Neuronal stem cell (in vitro differentiated cells): ENCODE data around the gene UBE2M.

Experiments
- DNase-seq: peaks from one replicate; pipeline ENCODE4 v3.0.0-alpha.2; 2013; ENCODE audit warnings: low spot score
- H2AFZ ChIP-seq: one replicate; pipeline ENCODE4 v1.6.1; 2013; ENCODE audit warnings: mild to moderate bottlenecking, low read length, inconsistent platforms
- H2AK5ac ChIP-seq: 2 replicates; pipeline ENCODE4 v1.6.1; 2013; ENCODE audit warnings: low read depth, mild to moderate bottlenecking, inconsistent platforms, low read length, moderate library complexity, mixed read lengths
- H2BK120ac ChIP-seq: 2 replicates; pipeline ENCODE4 v1.6.1; 2013; ENCODE audit warnings: low read depth, mild to moderate bottlenecking, inconsistent platforms, low read length, moderate library complexity, mixed read lengths
- H2BK12ac ChIP-seq: one replicate; pipeline ENCODE4 v1.6.1; 2013; ENCODE audit warnings: low read length, inconsistent platforms
- H2BK15ac ChIP-seq: 2 replicates; pipeline ENCODE4 v1.6.1; 2013; ENCODE audit warnings: mild to moderate bottlenecking, low read length, inconsistent platforms, mixed read lengths
- H2BK5ac ChIP-seq: one replicate; pipeline ENCODE4 v1.6.1; 2013; ENCODE audit warnings: inconsistent platforms, mild to moderate bottlenecking, low read length, moderate library complexity
- H3K14ac ChIP-seq: one replicate; pipeline ENCODE4 v1.6.1; 2013; ENCODE audit warnings: low read length, inconsistent platforms
- H3K18ac ChIP-seq: 2 replicates; pipeline ENCODE4 v1.6.1; 2013; ENCODE audit warnings: low read length, inconsistent platforms
- H3K23ac ChIP-seq: 2 replicates; pipeline ENCODE4 v1.6.1; 2013; ENCODE audit warnings: low read depth, mild to moderate bottlenecking, mixed read lengths, low read length, inconsistent platforms; ENCODE audit not compliant: poor library complexity
- H3K27ac ChIP-seq: replicated peaks from 3 replicates; pipeline ENCODE4 v1.5.1; 2013; ENCODE audit warnings: low read length, inconsistent platforms
- H3K27me3 ChIP-seq, 3 experiments: 2 replicates each; pipeline ENCODE4 v1.6.1; 2013; ENCODE audit warnings: low read length in 3 of 3, mild to moderate bottlenecking in 2 of 3, inconsistent platforms in 1 of 3, low read depth in 1 of 3, mixed read lengths in 1 of 3, moderate library complexity in 1 of 3; ENCODE audit not compliant: control insufficient read depth in 3 of 3, insufficient read depth in 3 of 3
- H3K36me3 ChIP-seq, 2 donors: replicated peaks in 1 of 2; 2 replicates each; pipeline ENCODE4 v1.6.1; 2013; ENCODE audit warnings: low read length in 2 of 2; ENCODE audit not compliant: control insufficient read depth in 2 of 2, insufficient read depth in 2 of 2
- H3K4ac ChIP-seq: 2 replicates; pipeline ENCODE4 v1.6.1; 2013; ENCODE audit warnings: inconsistent platforms, mild to moderate bottlenecking, low read length, moderate library complexity
- H3K4me1 ChIP-seq, 2 donors: 1 replicate in 1 of 2; 2 replicates in 1 of 2; pipeline ENCODE4 v1.6.1; 2013; ENCODE audit warnings: low read length in 2 of 2, low read depth in 1 of 2; ENCODE audit not compliant: control insufficient read depth in 2 of 2, insufficient read depth in 1 of 2
- H3K4me2 ChIP-seq: one replicate; pipeline ENCODE4 v1.6.1; 2013; ENCODE audit warnings: mild to moderate bottlenecking, low read length, inconsistent platforms; ENCODE audit not compliant: insufficient read depth, poor library complexity, severe bottlenecking
- H3K4me3 ChIP-seq, 2 donors: 2 replicates each; pipeline ENCODE4 v1.5.1; 2013; ENCODE audit warnings: low read length in 2 of 2, mild to moderate bottlenecking in 2 of 2, inconsistent platforms in 1 of 2, moderate library complexity in 1 of 2
- H3K79me1 ChIP-seq: one replicate; pipeline ENCODE4 v1.6.1; 2013; ENCODE audit warnings: low read depth, mild to moderate bottlenecking, inconsistent platforms, low read length, moderate library complexity
- H3K9ac ChIP-seq: one replicate; pipeline ENCODE4 v1.6.1; 2013; ENCODE audit warnings: mild to moderate bottlenecking, low read depth, low read length, inconsistent platforms; ENCODE audit not compliant: poor library complexity
- H3K9me3 ChIP-seq, 2 donors: replicated peaks in 1 of 2; 2 replicates each; pipeline versions ENCODE3 to v1.6.1; 2013; ENCODE audit warnings: low read length in 2 of 2, mild to moderate bottlenecking in 2 of 2, inconsistent platforms in 1 of 2, low read depth in 1 of 2, mixed read lengths in 1 of 2, moderate library complexity in 1 of 2; ENCODE audit not compliant: control insufficient read depth in 2 of 2, insufficient read depth in 1 of 2
- H4K8ac ChIP-seq: one replicate; pipeline ENCODE4 v1.6.1; 2013; ENCODE audit warnings: low read depth, mild to moderate bottlenecking, inconsistent platforms, low read length, moderate library complexity
- H4K91ac ChIP-seq: one replicate; pipeline ENCODE4 v1.6.1; 2013; ENCODE audit warnings: low read length, low read depth, mild to moderate bottlenecking, inconsistent platforms; ENCODE audit not compliant: poor library complexity
- WGBS, 2 donors: extraction: QIAGEN DNeasy Blood & Tissue Kit; methylation state at CpG; one replicate each; pipeline ENCODE4 v1.1.7; 2013; ENCODE audit warnings: missing lambda C conversion rate in 2 of 2, mixed read lengths in 1 of 2; ENCODE audit not compliant: insufficient read length in 2 of 2, insufficient replicate concordance in 1 of 2; ENCODE audit errors: extremely low coverage in 2 of 2; 5-methylcytosine and 5-hydroxymethylcytosine counted together

The UBE2M gene

GRCh38 chr19:58531034-58531840 lies 27.2 kb downstream of the UBE2M start:
- Histone ChIP-seq H3K14ac (no peak overlapping the region), H3K23ac (no peak overlapping the region), H3K4ac (no peak overlapping the region), H2BK15ac (no peak overlapping the region), H3K9me3 (no peaks in the 10 kb centered on the region), H3K27me3 (peaks cover 0 to 10% (median 2%) of the 10 kb centered on the region in 3 experiments), H3K27ac (no peak overlapping the region), H4K91ac (no peak overlapping the region), H2BK120ac (no peak overlapping the region), H3K4me1 (no peaks in the 10 kb centered on the region), H3K79me1 (no peaks in the 10 kb centered on the region), H3K4me3 (no peak overlapping the region), H4K8ac (no peak overlapping the region), H3K36me3 (no peaks in the 10 kb centered on the region), H2BK5ac (no peak overlapping the region), H2BK12ac (no peak overlapping the region), H3K4me2 (no peak overlapping the region), H3K9ac (no peak overlapping the region), H2AFZ (no peak overlapping the region), H3K18ac (no peak overlapping the region), H2AK5ac (no peak overlapping the region)
- no peak for DNase-seq
- WGBS, 2 donors: no CpG with 5 or more reads among the region's 10 CpGs

- no peaks in the 10 kb centered on the region for H3K9me3 ChIP-seq
- no peak for DNase-seq
- H3K36me3 ChIP-seq: no peaks in the 10 kb centered on the region
- no peak overlapping the region for H4K91ac ChIP-seq
- H3K4ac ChIP-seq: no peak overlapping the region
- no peak overlapping the region for H3K18ac ChIP-seq
- no CpG with 5 or more reads among the region's 3 CpGs for WGBS, 2 donors
- H2AK5ac ChIP-seq: no peak overlapping the region
- no peak overlapping the region for H3K14ac ChIP-seq
- no peak overlapping the region for H3K23ac ChIP-seq
- no peaks in the 10 kb centered on the region for H3K79me1 ChIP-seq
- H3K27me3 ChIP-seq: peaks cover 0 to 16% (median 2%) of the 10 kb centered on the region in 3 experiments
- H3K4me2 ChIP-seq: no peak overlapping the region
- no peak overlapping the region for H2AFZ ChIP-seq
- no peaks in the 10 kb centered on the region for H3K4me1 ChIP-seq
- H3K27ac ChIP-seq: no peak overlapping the region
- H2BK12ac ChIP-seq: no peak overlapping the region
- H3K4me3 ChIP-seq: no peak overlapping the region
- no peak overlapping the region for H2BK15ac ChIP-seq
- H2BK120ac ChIP-seq: no peak overlapping the region
- H4K8ac ChIP-seq: no peak overlapping the region
- no peak overlapping the region for H2BK5ac ChIP-seq
- H3K9ac ChIP-seq: no peak overlapping the region
Observed at GRCh38 chr19:58529405-58529804, 29.0 kb downstream of the UBE2M start.

DNA sequence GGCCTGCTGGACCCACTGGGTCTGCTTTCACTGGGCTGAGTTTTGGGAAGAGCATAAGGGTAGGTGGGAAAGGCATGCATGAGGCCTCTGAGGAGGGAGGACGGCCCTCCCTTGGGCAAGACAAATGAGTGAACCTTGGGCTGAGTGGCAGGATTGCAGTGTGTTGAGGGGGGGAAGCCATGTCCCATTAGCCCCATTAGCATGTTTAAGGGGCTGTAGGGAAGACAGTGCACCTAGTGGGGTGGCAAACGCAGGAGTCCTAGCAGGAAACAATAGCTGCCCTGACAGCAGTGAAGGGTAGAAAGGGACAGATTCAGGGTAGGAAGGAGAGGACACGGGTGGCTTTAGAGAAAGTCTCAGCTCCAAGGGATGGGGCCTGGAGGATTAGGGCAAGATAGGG lies 35.7 kb downstream of the UBE2M start:
- no peak overlapping the region for H2BK15ac ChIP-seq
- H3K79me1 ChIP-seq: peaks cover 4% of the 10 kb centered on the region
- H3K4me1 ChIP-seq: peaks cover 8 to 9% of the 10 kb centered on the region in 2 donors
- no peak overlapping the region for H4K8ac ChIP-seq
- no peak overlapping the region for H4K91ac ChIP-seq
- no peak overlapping the region for H2BK120ac ChIP-seq
- no peak overlapping the region for H3K27ac ChIP-seq
- H3K4me3 ChIP-seq: no peak overlapping the region
- WGBS, 2 donors: no CpG with 5 or more reads among the region's 3 CpGs
- no peaks in the 10 kb centered on the region for H3K9me3 ChIP-seq
- no peak overlapping the region for H3K18ac ChIP-seq
- no peak overlapping the region for H3K14ac ChIP-seq
- H2BK5ac ChIP-seq: no peak overlapping the region
- no peak overlapping the region for H2AK5ac ChIP-seq
- peaks cover 0 to 6% (median 0%) of the 10 kb centered on the region in 3 experiments for H3K27me3 ChIP-seq
- H2AFZ ChIP-seq: no peak overlapping the region
- H3K4me2 ChIP-seq: no peak overlapping the region
- peaks cover 0 to under 1% of the 10 kb centered on the region in 2 donors for H3K36me3 ChIP-seq
- no peak overlapping the region for H3K9ac ChIP-seq
- no peak overlapping the region for H3K4ac ChIP-seq
- H3K23ac ChIP-seq: peak overlapping the region; percentile 4
- no peak overlapping the region for H2BK12ac ChIP-seq
- no peak for DNase-seq

- Histone ChIP-seq H3K4me3 (no peak overlapping the region), H2BK15ac (no peak overlapping the region), H3K14ac (no peak overlapping the region), H3K4me2 (no peak overlapping the region), H2BK12ac (no peak overlapping the region), H3K4ac (no peak overlapping the region), H3K9ac (no peak overlapping the region), H2AFZ (no peak overlapping the region), H2BK120ac (no peak overlapping the region), H3K36me3 (peaks cover 8 to 11% of the 10 kb centered on the region in 2 donors), H3K18ac (no peak overlapping the region), H2AK5ac (no peak overlapping the region), H3K23ac (no peak overlapping the region), H4K8ac (no peak overlapping the region), H3K79me1 (peaks cover 12% of the 10 kb centered on the region), H3K27me3 (peaks cover 0 to 6% (median 0%) of the 10 kb centered on the region in 3 experiments), H3K9me3 (no peaks in the 10 kb centered on the region), H4K91ac (no peak overlapping the region), H2BK5ac (no peak overlapping the region), H3K4me1 (peaks cover 8 to 9% of the 10 kb centered on the region in 2 donors), H3K27ac (no peak overlapping the region)
- DNase-seq: no peak
- WGBS, 2 donors: no CpG with 5 or more reads among the region's 4 CpGs
Observed at GRCh38 chr19:58521651-58522050, 36.8 kb downstream of the UBE2M start.
